Measurements from ENCODE around the gene CIT. TPM values are rescaled to one million over a fixed set of nuclear protein-coding genes. Genes with fewer than 3 reads are reported as not detected.

CIT gene
- total and polyA plus RNA-seq, 7 donors = 1.2 to 9.2 (median 5.4) TPM

- Histone ChIP-seq H3K4me1 (no peaks in the 10 kb centered on the region), H3K36me3 (no peaks in the 10 kb centered on the region), H3K4me3 (no peak overlapping the region), H3K27ac (no peak overlapping the region), H3K27me3 (no peaks in the 10 kb centered on the region), H3K9me3 (peaks cover 0 to 3% (median 0%) of the 10 kb centered on the region in 4 donors)
- intact Hi-C loops (cut with DNase I) = no loop called here
- TF ChIP-seq, protein P1, sequence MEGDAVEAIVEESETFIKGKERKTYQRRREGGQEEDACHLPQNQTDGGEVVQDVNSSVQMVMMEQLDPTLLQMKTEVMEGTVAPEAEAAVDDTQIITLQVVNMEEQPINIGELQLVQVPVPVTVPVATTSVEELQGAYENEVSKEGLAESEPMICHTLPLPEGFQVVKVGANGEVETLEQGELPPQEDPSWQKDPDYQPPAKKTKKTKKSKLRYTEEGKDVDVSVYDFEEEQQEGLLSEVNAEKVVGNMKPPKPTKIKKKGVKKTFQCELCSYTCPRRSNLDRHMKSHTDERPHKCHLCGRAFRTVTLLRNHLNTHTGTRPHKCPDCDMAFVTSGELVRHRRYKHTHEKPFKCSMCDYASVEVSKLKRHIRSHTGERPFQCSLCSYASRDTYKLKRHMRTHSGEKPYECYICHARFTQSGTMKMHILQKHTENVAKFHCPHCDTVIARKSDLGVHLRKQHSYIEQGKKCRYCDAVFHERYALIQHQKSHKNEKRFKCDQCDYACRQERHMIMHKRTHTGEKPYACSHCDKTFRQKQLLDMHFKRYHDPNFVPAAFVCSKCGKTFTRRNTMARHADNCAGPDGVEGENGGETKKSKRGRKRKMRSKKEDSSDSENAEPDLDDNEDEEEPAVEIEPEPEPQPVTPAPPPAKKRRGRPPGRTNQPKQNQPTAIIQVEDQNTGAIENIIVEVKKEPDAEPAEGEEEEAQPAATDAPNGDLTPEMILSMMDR (IDR thresholded peaks at IDR 0.05) = peak; percentile 15 to 65 (median 59)
- TF ChIP-seq EP300 (IDR thresholded peaks at IDR 0.05) = no peak
- TF ChIP-seq POLR2AphosphoS5 (IDR thresholded peaks at IDR 0.05) = no peak
- no peak for TF ChIP-seq POLR2A (IDR thresholded peaks at IDR 0.05)
- no peak for DNase-seq
- 32 to 46% methylated on average over 8 of the region's 8 CpGs for WGBS, 2 donors
These were observed 96.2 kb downstream of the CIT start for GRCh38 chr12:119780786-119781434.

GRCh38 chr12:119775246-119775895 is 101.7 kb downstream of the CIT start:
- H3K9me3 ChIP-seq = no peaks in the 10 kb centered on the region
- H3K36me3 ChIP-seq = no peaks in the 10 kb centered on the region
- WGBS, 2 donors = 92 to 93% methylated on average over 7 of the region's 7 CpGs
- H3K27me3 ChIP-seq = no peaks in the 10 kb centered on the region
- H3K4me3 ChIP-seq = no peak overlapping the region
- no peak for TF ChIP-seq POLR2AphosphoS5 (IDR thresholded peaks at IDR 0.05)
- TF ChIP-seq, protein P1 (IDR thresholded peaks at IDR 0.05) = no peak
- TF ChIP-seq POLR2A (IDR thresholded peaks at IDR 0.05) = no peak
- TF ChIP-seq EP300 (IDR thresholded peaks at IDR 0.05) = no peak
- H3K4me1 ChIP-seq = no peaks in the 10 kb centered on the region
- intact Hi-C loops (cut with DNase I) = no loop called here
- no peak for DNase-seq
- H3K27ac ChIP-seq = no peak overlapping the region

DNA sequence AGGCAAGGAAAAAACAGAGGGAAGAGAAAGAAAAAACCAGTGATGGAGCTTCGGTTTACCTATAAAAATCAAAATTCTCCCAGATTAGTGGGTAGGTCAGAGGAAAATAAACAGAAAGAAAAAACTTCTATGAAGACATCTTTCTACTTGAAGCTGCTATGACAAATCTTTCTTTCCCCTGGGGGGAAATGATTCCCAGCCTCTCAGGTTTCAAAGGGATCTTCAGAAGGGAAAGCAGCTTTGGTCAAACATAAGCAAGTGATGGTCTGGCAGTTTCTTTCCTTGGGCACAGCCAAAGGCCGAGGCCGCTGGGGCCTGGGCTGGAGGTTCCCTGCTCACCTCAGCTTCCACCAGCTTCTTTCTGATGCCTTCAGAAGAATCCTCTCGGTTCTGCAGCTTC is 104.7 kb downstream of the CIT start:
- 96 to 100% methylated on average over 4 of the region's 4 CpGs for WGBS, 2 donors
- Histone ChIP-seq H3K27ac (no peak overlapping the region), H3K4me1 (no peaks in the 10 kb centered on the region), H3K9me3 (no peaks in the 10 kb centered on the region), H3K27me3 (no peaks in the 10 kb centered on the region), H3K4me3 (no peak overlapping the region), H3K36me3 (no peaks in the 10 kb centered on the region)
- no peak for DNase-seq
- TF ChIP-seq EP300 (IDR thresholded peaks at IDR 0.05) (no peak), POLR2AphosphoS5 (IDR thresholded peaks at IDR 0.05) (no peak), POLR2A (IDR thresholded peaks at IDR 0.05) (no peak)
- TF ChIP-seq, protein P1 (IDR thresholded peaks at IDR 0.05) = no peak
- intact Hi-C loops (cut with DNase I) = no loop called here

DNA sequence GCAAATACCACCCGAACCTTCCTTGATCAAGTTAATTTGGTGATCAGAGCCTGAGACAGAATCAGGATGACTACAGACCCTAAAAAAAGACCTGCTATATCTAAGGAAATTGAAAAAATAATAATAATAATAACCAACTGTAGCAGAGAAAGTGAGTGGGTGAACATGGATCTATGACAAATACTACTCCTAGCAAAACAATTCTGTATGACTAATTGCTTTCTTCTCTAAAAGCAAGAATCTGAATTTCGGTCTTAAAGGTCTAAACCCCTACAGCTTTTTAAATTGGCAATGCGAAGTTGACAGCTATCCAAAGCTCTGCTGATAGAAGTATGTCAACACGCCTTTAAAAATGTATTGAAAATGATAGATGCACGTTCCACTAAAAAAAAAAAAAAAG is 107.0 kb downstream of the CIT start:
- TF ChIP-seq POLR2A (IDR thresholded peaks at IDR 0.05) (no peak), EP300 (IDR thresholded peaks at IDR 0.05) (no peak)
- TF ChIP-seq, protein P1 (IDR thresholded peaks at IDR 0.05) = no peak
- H3K36me3 ChIP-seq = no peaks in the 10 kb centered on the region
- no peak for DNase-seq
- H3K27ac ChIP-seq = no peak overlapping the region
- no peaks in the 10 kb centered on the region for H3K9me3 ChIP-seq
- no peaks in the 10 kb centered on the region for H3K27me3 ChIP-seq
- H3K4me3 ChIP-seq = no peak overlapping the region
- H3K4me1 ChIP-seq = no peaks in the 10 kb centered on the region
- WGBS, 2 donors = 94 to 95% methylated on average over 5 of the region's 5 CpGs
- intact Hi-C loops (cut with DNase I) = no loop called here

All from sigmoid colon (tissue), 7 donors.